ENCODE measurements around the gene NRG4.
"Not testable (repeated sequence)": the region's sequence is repeated elsewhere in the genome, so short reads cannot be mapped to it uniquely, and the experiment has no call there.

The NRG4 gene

GRCh38 chr15:76033438-76033837, 21.2 kb upstream of the NRG4 start:
- H3K27me3 ChIP-seq (ENCODE audit: insufficient read depth, low read depth, severe bottlenecking) = no peaks in the 10 kb centered on the region
- H3K27ac ChIP-seq = no peak overlapping the region
- TF ChIP-seq CTCF (IDR thresholded peaks at IDR 0.05; ENCODE audit: low read depth, low read length) = no peak
- no peaks in the 10 kb centered on the region for H3K9me3 ChIP-seq (ENCODE audit: severe bottlenecking)
- DNase-seq = no peak
- no peak overlapping the region for H3K4me3 ChIP-seq (ENCODE audit: low read depth, low read length)
- no peaks in the 10 kb centered on the region for H3K36me3 ChIP-seq

- TF ChIP-seq CTCF (IDR thresholded peaks at IDR 0.05; ENCODE audit: low read depth, low read length) = no peak
- H3K27ac ChIP-seq = no peak overlapping the region
- no peak for DNase-seq
These were observed 19.8 kb upstream of the NRG4 start for GRCh38 chr15:76032046-76032445.

GRCh38 chr15:76024021-76024768, 12.0 kb upstream of the NRG4 start:
- DNase-seq = no peak
- no peak for TF ChIP-seq CTCF (IDR thresholded peaks at IDR 0.05; ENCODE audit: low read depth, low read length)
- Histone ChIP-seq H3K4me3 (ENCODE audit: low read depth, low read length) (no peak overlapping the region), H3K36me3 (no peaks in the 10 kb centered on the region), H3K9me3 (ENCODE audit: severe bottlenecking) (peaks cover 12% of the 10 kb centered on the region), H3K27ac (no peak overlapping the region), H3K27me3 (ENCODE audit: insufficient read depth, low read depth, severe bottlenecking) (no peaks in the 10 kb centered on the region)

More at GRCh38 chr15:76032046-76032445, 19.8 kb upstream of the NRG4 start:
- H3K36me3 ChIP-seq = no peaks in the 10 kb centered on the region
- H3K9me3 ChIP-seq (ENCODE audit: severe bottlenecking) = no peaks in the 10 kb centered on the region
- H3K4me3 ChIP-seq (ENCODE audit: low read depth, low read length) = no peak overlapping the region
- no peaks in the 10 kb centered on the region for H3K27me3 ChIP-seq (ENCODE audit: insufficient read depth, low read depth, severe bottlenecking)

GRCh38 chr15:76013470-76013869, 1.2 kb upstream of the NRG4 start:
- DNase-seq; H3K4me3 ChIP-seq (ENCODE audit: low read depth, low read length); H3K36me3 ChIP-seq; H3K27me3 ChIP-seq (ENCODE audit: insufficient read depth, low read depth, severe bottlenecking); H3K27ac ChIP-seq; H3K9me3 ChIP-seq (ENCODE audit: severe bottlenecking): not testable (repeated sequence)

- Histone ChIP-seq H3K9me3 (ENCODE audit: severe bottlenecking) (no peaks in the 10 kb centered on the region), H3K36me3 (no peaks in the 10 kb centered on the region), H3K27me3 (ENCODE audit: insufficient read depth, low read depth, severe bottlenecking) (no peaks in the 10 kb centered on the region), H3K4me3 (ENCODE audit: low read depth, low read length) (no peak overlapping the region), H3K27ac (no peak overlapping the region)
- DNase-seq = no peak
- no peak for TF ChIP-seq CTCF (IDR thresholded peaks at IDR 0.05; ENCODE audit: low read depth, low read length)
These were observed 1.6 kb downstream of the NRG4 start for GRCh38 chr15:76010613-76011012.

- no peak for DNase-seq
- Histone ChIP-seq H3K4me3 (ENCODE audit: low read depth, low read length) (no peak overlapping the region), H3K36me3 (no peaks in the 10 kb centered on the region), H3K9me3 (ENCODE audit: severe bottlenecking) (no peaks in the 10 kb centered on the region), H3K27me3 (ENCODE audit: insufficient read depth, low read depth, severe bottlenecking) (no peaks in the 10 kb centered on the region), H3K27ac (no peak overlapping the region)
- no peak for TF ChIP-seq CTCF (IDR thresholded peaks at IDR 0.05; ENCODE audit: low read depth, low read length)
These were observed 6.0 kb downstream of the NRG4 start for GRCh38 chr15:76006136-76006778.
